Uterus (tissue), 2 donors: ENCODE results near the gene ZNF205.

Experiments
- CTCF ChIP-seq, 4 experiments: fragments of 200-600 bp in 2 of 4; fragments of 450-650 bp in 2 of 4; sonication (generic) in 2 of 4; IDR thresholded peaks; one replicate each; pipeline ENCODE4 v1.5.1; 2016 to 2019; ENCODE audit warnings: antibody characterized with exemption in 4 of 4, mild to moderate bottlenecking in 2 of 4, moderate library complexity in 1 of 4
- POLR2A ChIP-seq, 2 donors: fragments of 450-650 bp; IDR thresholded peaks; one replicate each; pipeline ENCODE4 v1.6.1; 2016; ENCODE audit warnings: antibody characterized with exemption in 2 of 2, mild to moderate bottlenecking in 1 of 2, moderate library complexity in 1 of 2

GRCh38 chr16:3097266-3097665 is 15.1 kb upstream of the ZNF205 start:
- TF ChIP-seq POLR2A (IDR thresholded peaks at IDR 0.05), result no peak
- TF ChIP-seq CTCF (IDR thresholded peaks at IDR 0.05), result no peak
